Measurements from ENCODE around the gene PDE1A. TPM values are rescaled to one million over a fixed set of nuclear protein-coding genes. Genes with fewer than 3 reads are reported as not detected.

PDE1A gene
- total RNA-seq, 1 donor from 2014 or later = 5.2 TPM

DNA sequence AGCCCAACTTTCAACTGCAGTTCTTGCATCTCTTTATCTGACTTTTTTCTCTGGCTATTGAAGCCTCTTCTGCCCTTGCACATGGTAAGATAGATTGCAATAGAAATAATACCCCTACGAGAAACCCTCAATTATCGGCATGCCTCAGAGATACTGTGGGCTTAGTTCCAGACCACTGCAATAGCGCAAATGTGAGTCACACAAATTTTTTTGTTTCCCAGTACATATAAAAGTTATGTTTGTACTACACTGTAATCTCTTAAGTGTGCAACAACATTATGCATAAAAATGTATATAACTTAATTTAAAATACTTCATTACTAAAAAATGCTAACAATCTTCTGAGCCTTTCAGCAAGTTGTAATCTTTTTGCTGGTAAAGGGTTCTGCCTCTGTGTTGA lies 124.7 kb downstream of the PDE1A start:
- H3K36me3 ChIP-seq = no peaks in the 10 kb centered on the region
- H3K27ac ChIP-seq = no peak overlapping the region
- no peaks in the 10 kb centered on the region for H3K27me3 ChIP-seq (ENCODE audit: low read depth)
- no peak overlapping the region for H3K4me3 ChIP-seq
- intact Hi-C loops (cut with DNase I) = no loop called here
- ATAC-seq = no peak
- no peak for TF ChIP-seq CTCF (IDR thresholded peaks at IDR 0.05)
- no peak for DNase-seq
- no peaks in the 10 kb centered on the region for H3K9me3 ChIP-seq
- H3K4me1 ChIP-seq = no peaks in the 10 kb centered on the region

DNA sequence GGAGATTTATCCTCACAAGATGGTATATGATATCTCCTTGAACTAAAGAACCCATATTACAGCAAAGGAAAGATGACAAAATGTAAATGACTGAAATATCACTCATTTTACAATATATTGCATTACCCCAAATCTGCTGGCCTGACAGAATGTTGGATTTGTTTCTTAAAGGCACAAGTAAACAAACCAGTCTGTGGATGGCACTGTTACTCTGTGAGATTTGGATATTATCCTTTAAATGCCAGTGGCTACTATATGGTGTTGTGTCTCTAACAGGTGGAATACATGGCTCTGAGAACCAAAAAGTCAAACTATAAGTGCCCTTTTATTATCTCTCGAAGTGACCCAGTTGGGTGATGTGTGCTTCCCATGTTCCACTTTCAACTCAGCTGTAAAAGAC lies 125.7 kb downstream of the PDE1A start:
- intact Hi-C loops (cut with DNase I) = no loop called here
- no peaks in the 10 kb centered on the region for H3K27me3 ChIP-seq (ENCODE audit: low read depth)
- H3K36me3 ChIP-seq = no peaks in the 10 kb centered on the region
- H3K4me1 ChIP-seq = no peaks in the 10 kb centered on the region
- no peak for TF ChIP-seq CTCF (IDR thresholded peaks at IDR 0.05)
- H3K27ac ChIP-seq = no peak overlapping the region
- H3K4me3 ChIP-seq = no peak overlapping the region
- DNase-seq (no peak), ATAC-seq (no peak)
- no peaks in the 10 kb centered on the region for H3K9me3 ChIP-seq

DNA sequence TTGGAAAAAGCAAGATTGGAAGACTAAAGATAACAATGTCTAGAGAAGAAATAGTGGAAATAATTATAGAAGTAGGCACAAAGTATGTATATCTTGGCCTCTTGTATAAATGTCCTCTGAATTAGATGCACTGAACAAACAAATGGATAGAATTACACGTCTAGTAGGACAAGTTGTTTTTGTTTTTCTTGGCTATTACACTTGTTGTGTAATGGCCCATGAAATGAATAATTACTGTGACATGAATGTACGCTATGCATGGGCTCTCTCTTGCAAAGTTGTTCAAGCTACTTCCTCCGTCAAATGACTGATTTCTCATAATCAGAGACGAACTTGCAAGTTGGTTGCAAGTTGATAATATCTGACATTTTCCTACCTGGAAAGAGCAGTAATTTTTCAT lies 126.2 kb downstream of the PDE1A start:
- H3K9me3 ChIP-seq = no peaks in the 10 kb centered on the region
- DNase-seq (no peak), ATAC-seq (no peak)
- H3K4me3 ChIP-seq = no peak overlapping the region
- no peak overlapping the region for H3K27ac ChIP-seq
- no peaks in the 10 kb centered on the region for H3K36me3 ChIP-seq
- intact Hi-C loops (cut with DNase I) = no loop called here
- H3K27me3 ChIP-seq (ENCODE audit: low read depth) = no peaks in the 10 kb centered on the region
- no peak for TF ChIP-seq CTCF (IDR thresholded peaks at IDR 0.05)
- no peaks in the 10 kb centered on the region for H3K4me1 ChIP-seq

DNA sequence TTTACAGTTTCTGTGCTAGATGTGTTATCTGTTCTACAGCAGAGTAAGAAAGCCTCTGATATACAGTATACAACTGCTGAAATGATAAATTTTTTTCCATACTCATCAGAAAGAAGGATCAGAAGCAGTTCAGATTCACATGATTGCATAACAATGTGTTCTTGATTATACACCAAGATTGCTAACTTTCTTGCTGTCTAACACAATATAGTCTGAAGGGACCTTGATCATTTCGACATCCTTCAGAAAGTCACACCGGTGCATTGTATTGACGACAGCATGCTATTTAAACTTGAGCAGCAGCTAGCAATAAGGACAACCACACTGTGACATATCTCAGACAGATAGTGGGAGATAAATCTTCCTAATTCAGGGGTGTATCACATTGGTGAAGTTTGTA lies 127.2 kb downstream of the PDE1A start:
- Histone ChIP-seq H3K27me3 (ENCODE audit: low read depth) (no peaks in the 10 kb centered on the region), H3K36me3 (no peaks in the 10 kb centered on the region), H3K4me1 (no peaks in the 10 kb centered on the region), H3K4me3 (no peak overlapping the region), H3K27ac (no peak overlapping the region), H3K9me3 (no peaks in the 10 kb centered on the region)
- ATAC-seq (no peak), DNase-seq (no peak)
- no peak for TF ChIP-seq CTCF (IDR thresholded peaks at IDR 0.05)
- intact Hi-C loops (cut with DNase I) = no loop called here

DNA sequence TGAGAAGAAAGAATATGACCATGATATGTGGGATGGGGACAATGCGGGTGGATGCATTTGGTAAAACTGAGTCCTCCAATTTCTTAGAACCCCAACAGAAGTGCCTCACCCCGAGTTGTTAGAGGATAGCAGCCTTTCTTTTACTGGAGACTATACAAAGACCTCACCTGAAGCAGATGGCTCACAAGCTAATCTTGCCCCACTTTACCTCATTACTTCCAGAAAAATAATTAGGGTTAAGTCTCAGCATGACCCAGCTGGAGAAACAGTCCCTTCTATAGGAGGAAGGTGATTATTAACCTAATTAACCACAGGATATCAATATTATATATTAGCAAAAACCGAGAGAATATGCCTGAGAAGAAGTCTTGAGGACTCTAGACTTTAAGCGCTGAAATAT lies 128.4 kb downstream of the PDE1A start:
- Histone ChIP-seq H3K27ac (no peak overlapping the region), H3K36me3 (no peaks in the 10 kb centered on the region), H3K9me3 (no peaks in the 10 kb centered on the region), H3K27me3 (ENCODE audit: low read depth) (no peaks in the 10 kb centered on the region), H3K4me3 (no peak overlapping the region), H3K4me1 (no peaks in the 10 kb centered on the region)
- no peak for ATAC-seq
- no peak for DNase-seq
- intact Hi-C loops (cut with DNase I) = no loop called here
- no peak for TF ChIP-seq CTCF (IDR thresholded peaks at IDR 0.05)

DNA sequence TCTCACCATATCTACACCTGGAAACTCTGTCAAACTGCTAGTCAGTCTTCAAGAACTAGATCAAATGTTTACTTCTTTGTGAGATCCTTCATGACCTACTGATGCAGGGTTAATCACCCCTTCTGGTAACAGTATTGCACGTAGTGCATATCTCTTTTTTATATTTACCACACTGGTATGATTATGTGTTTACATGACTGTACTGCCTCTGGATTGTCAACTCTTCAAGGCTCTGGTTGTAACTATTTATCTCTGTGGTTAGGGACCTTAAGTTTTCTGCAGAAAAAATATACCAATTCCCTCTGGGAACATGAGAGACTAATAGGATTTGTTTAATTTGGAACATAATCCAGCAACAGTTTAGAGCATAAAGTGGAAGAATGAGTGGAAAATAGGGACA lies 135.5 kb downstream of the PDE1A start:
- DNase-seq (no peak), ATAC-seq (no peak)
- H3K27ac ChIP-seq = no peak overlapping the region
- intact Hi-C loops (cut with DNase I) = no loop called here
- H3K4me3 ChIP-seq = no peak overlapping the region
- no peak for TF ChIP-seq CTCF (IDR thresholded peaks at IDR 0.05)
- no peaks in the 10 kb centered on the region for H3K36me3 ChIP-seq
- H3K4me1 ChIP-seq = no peaks in the 10 kb centered on the region
- H3K27me3 ChIP-seq (ENCODE audit: low read depth) = no peaks in the 10 kb centered on the region
- H3K9me3 ChIP-seq = no peaks in the 10 kb centered on the region
